OCI-LY3 (cell line): ENCODE measurements around the gene NAV2.

Experiments
- H2AFZ ChIP-seq: fragments of 200-600, 300-600 bp; shearing (Covaris generic); 2 replicates; pipeline ENCODE4 v1.6.0; 2014; ENCODE audit warnings: antibody characterized with exemption, low read depth, low read length
- H3K27ac ChIP-seq: fragments of 200-600, 300-600 bp; sonication (generic); 2 replicates; pipeline ENCODE4 v1.5.1; 2014; ENCODE audit warnings: mild to moderate bottlenecking, low read length, moderate library complexity, mixed read lengths
- H3K27me3 ChIP-seq: fragments of 200-600, 300-600 bp; sonication (generic); 2 replicates; pipeline ENCODE4 v1.6.1; 2014; ENCODE audit warnings: low read depth, low read length, mixed read lengths
- H3K36me3 ChIP-seq: fragments of 200-600, 300-600 bp; sonication (generic); replicated peaks from 2 replicates; pipeline ENCODE3; 2014; ENCODE audit warnings: low read depth, low read length, mixed read lengths
- H3K4me1 ChIP-seq: fragments of 300-600, 200-600 bp; sonication (generic); 2 replicates; pipeline ENCODE4 v1.6.1; 2014; ENCODE audit warnings: low read length, mixed read lengths
- H3K4me2 ChIP-seq: fragments of 200-600, 300-600 bp; sonication (generic); 2 replicates; pipeline ENCODE4 v1.6.1; 2014; ENCODE audit warnings: low read length, mixed read lengths
- H3K4me3 ChIP-seq: fragments of 300-600, 200-600 bp; sonication (generic); 2 replicates; pipeline ENCODE4 v1.5.1; 2014; ENCODE audit warnings: antibody characterized with exemption, mild to moderate bottlenecking, low read length, moderate library complexity
- H3K79me2 ChIP-seq: fragments of 300-600, 200-600 bp; shearing (Covaris generic); 2 replicates; pipeline ENCODE4 v1.6.1; 2014; ENCODE audit warnings: mild to moderate bottlenecking, low read length, mixed read lengths
- H3K9ac ChIP-seq: fragments of 300-600, 200-600 bp; shearing (Covaris generic); 2 replicates; pipeline ENCODE4 v1.6.0; 2014; ENCODE audit warnings: mild to moderate bottlenecking, low read length, moderate library complexity
- H3K9me3 ChIP-seq: fragments of 200-600, 300-600 bp; shearing (Covaris generic); 2 replicates; pipeline ENCODE4 v1.6.1; 2014; ENCODE audit warnings: low read length, mixed read lengths; ENCODE audit not compliant: insufficient read depth
- H4K20me1 ChIP-seq: fragments of 200-600, 300-600 bp; sonication (generic); 2 replicates; pipeline ENCODE4 v1.6.1; 2016; ENCODE audit warnings: low read length, mixed read lengths; ENCODE audit not compliant: insufficient read depth
- EZH2phosphoT487 ChIP-seq: fragments of 200-600 bp; shearing (Covaris generic); IDR thresholded peaks from 2 replicates; pipeline ENCODE4 v1.6.1; 2018; ENCODE audit warnings: antibody characterized with exemption, mixed run types, low read depth
- TF ChIP-seq, protein P1 (sequence below): fragments of 200-600, 300-600 bp; sonication (generic); IDR thresholded peaks from 2 replicates; pipeline ENCODE4 v1.5.1; 2014; ENCODE audit warnings: antibody characterized with exemption, low read length, low read depth

The NAV2 gene

DNA sequence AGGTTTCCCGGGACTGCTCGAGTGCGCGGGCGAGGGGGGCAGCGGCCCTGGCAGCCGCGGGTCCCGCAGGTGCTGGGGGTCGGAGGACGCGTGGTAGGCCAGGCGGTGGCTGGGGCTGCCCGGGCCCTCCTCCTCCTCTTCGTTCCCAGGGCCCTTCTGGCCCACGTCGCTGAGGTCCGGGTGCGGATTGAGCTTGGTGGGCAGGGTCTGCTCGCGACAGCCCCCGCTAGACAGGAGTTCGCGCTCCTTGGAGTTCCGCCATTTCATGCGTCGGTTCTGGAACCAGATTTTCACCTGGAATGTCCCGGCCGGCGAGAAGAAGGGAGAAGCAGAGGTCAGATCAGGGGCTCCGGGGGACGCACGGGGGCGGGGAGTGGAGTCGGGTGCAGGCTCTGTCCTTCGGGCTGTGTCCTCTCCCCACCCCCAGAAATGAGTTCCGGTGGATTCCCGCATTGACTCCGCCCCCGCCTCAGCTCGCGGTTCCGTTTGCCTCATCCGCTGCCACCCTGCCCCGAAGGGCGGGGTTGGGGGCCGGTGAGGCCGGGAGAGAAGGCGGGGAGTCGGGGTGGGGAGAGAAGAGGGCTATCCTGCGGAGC lies 443.7 kb downstream of the NAV2 start:
- Histone ChIP-seq H3K79me2 (no peaks in the 10 kb centered on the region), H3K9me3 (no peaks in the 10 kb centered on the region), H2AFZ (no peak overlapping the region), H3K4me1 (no peaks in the 10 kb centered on the region), H3K27me3 (peaks cover 11% of the 10 kb centered on the region), H3K4me3 (no peak overlapping the region), H3K4me2 (no peak overlapping the region), H3K36me3 (no peaks in the 10 kb centered on the region), H4K20me1 (no peaks in the 10 kb centered on the region), H3K9ac (no peak overlapping the region), H3K27ac (no peak overlapping the region)
- TF ChIP-seq, protein P1, sequence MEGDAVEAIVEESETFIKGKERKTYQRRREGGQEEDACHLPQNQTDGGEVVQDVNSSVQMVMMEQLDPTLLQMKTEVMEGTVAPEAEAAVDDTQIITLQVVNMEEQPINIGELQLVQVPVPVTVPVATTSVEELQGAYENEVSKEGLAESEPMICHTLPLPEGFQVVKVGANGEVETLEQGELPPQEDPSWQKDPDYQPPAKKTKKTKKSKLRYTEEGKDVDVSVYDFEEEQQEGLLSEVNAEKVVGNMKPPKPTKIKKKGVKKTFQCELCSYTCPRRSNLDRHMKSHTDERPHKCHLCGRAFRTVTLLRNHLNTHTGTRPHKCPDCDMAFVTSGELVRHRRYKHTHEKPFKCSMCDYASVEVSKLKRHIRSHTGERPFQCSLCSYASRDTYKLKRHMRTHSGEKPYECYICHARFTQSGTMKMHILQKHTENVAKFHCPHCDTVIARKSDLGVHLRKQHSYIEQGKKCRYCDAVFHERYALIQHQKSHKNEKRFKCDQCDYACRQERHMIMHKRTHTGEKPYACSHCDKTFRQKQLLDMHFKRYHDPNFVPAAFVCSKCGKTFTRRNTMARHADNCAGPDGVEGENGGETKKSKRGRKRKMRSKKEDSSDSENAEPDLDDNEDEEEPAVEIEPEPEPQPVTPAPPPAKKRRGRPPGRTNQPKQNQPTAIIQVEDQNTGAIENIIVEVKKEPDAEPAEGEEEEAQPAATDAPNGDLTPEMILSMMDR: no peak
- TF ChIP-seq EZH2phosphoT487: no peak

DNA sequence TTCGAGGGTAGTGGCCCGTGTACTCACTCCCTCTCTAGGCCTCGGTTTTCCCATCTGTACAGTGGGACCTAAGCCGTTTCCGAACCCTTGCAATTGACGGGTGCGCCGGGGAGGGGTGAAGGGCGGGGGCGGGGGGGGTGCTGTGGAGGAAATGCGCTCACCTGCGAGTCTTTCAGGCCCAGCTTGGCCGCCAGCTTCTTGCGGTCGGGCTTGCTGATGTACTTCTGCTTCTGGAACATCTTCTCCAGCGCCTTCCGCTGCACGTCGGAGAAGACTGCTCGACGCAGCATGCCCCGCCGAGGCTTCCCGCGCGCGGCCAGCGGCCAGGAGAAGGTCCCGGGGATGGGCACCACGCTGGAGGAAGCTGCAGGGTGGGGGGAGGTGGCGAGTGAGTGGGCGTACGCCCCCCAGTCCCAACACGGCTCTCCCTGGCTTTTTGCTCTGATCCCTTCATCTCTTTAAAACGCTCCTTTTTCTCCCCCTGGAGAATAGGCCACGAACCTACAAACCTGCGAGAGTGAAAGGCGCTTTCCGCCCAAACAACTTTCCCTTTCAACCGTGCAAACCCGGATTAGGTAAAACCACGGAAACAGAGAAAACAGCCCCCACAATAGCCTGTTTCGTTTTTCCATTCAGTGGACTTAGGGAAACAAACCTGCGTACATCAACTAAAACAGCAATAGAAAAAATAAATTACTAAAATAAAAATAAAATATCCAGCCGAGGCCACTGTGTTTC lies 444.4 kb downstream of the NAV2 start:
- Histone ChIP-seq H3K9ac (no peak overlapping the region), H4K20me1 (no peaks in the 10 kb centered on the region), H2AFZ (no peak overlapping the region), H3K9me3 (no peaks in the 10 kb centered on the region), H3K4me1 (no peaks in the 10 kb centered on the region), H3K79me2 (no peaks in the 10 kb centered on the region), H3K4me2 (no peak overlapping the region), H3K4me3 (no peak overlapping the region), H3K27me3 (peaks cover 11% of the 10 kb centered on the region), H3K36me3 (no peaks in the 10 kb centered on the region), H3K27ac (no peak overlapping the region)
- TF ChIP-seq, protein P1: no peak
- no peak for TF ChIP-seq EZH2phosphoT487

DNA sequence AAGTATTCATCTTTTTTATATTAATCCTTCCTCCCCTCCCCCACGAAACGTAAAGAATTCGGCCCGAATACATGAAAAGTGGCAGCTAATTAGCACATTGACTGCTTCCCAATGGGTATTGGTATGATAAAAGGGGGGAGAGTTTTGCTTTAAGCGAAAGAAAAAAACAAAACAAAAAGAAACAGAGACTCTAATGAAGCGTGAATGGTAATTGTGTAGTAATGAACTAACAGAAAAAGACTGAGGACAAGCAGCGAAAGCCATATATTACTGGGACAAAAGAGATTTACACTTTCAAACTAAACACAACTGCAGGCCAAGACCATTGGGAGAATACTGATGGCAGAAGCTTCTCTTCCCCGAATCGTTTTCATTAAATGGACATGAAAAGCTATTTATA lies 445.1 kb downstream of the NAV2 start:
- TF ChIP-seq EZH2phosphoT487: no peak
- TF ChIP-seq, protein P1: no peak
- Histone ChIP-seq H3K9me3 (no peaks in the 10 kb centered on the region), H3K27me3 (peaks cover 11% of the 10 kb centered on the region), H3K79me2 (no peaks in the 10 kb centered on the region), H3K9ac (no peak overlapping the region), H3K4me3 (no peak overlapping the region), H3K27ac (no peak overlapping the region), H3K4me2 (no peak overlapping the region), H2AFZ (no peak overlapping the region), H3K36me3 (no peaks in the 10 kb centered on the region), H4K20me1 (no peaks in the 10 kb centered on the region), H3K4me1 (no peaks in the 10 kb centered on the region)

DNA sequence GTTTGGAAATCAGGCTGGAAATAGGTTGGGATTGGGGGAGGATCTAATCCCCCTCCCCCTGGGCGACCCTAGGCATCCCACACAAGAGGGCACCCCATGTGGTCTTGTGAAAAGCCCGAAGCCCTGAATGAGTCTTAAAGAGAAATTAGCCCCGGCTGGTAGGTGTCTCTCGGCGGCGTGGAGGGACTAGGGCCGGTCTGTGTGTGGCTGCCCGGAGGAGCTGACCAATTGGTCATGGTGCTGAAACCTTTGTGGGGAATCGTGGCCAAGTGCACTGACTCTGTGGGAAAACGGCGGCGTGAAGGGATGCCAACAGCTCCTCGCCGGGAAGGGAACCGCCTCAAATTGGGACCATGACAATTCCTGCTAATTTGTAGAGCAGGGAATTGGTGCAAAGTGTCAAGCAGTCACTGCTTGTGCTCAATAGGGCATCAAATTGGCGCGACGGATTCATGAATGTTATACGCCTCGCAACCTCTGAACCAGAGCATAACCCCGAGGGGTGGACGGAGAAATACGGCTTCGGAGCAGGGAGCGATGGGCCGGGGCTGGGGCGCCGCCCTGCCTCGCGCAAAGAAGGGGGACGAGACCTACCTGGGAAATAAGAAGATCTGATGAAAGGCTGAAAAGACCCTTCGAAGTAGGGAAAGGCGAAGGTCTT lies 446.1 kb downstream of the NAV2 start:
- Histone ChIP-seq H3K36me3 (no peaks in the 10 kb centered on the region), H3K4me3 (no peak overlapping the region), H3K9me3 (no peaks in the 10 kb centered on the region), H3K9ac (no peak overlapping the region), H2AFZ (no peak overlapping the region), H3K27me3 (peaks cover 8% of the 10 kb centered on the region; the same call in 1 of the 2 replicates), H3K79me2 (no peaks in the 10 kb centered on the region), H3K4me1 (no peaks in the 10 kb centered on the region), H3K27ac (no peak overlapping the region), H4K20me1 (no peaks in the 10 kb centered on the region), H3K4me2 (no peak overlapping the region)
- no peak for TF ChIP-seq EZH2phosphoT487
